Colonic mucosa (tissue), 4 donors: ENCODE data around the gene IFI27L2. TPM values are rescaled to one million over a fixed set of nuclear protein-coding genes. Genes with fewer than 3 reads are reported as not detected.

Experiments used
- DNase-seq: peaks from one replicate; pipeline ENCODE4 v3.0.0-alpha.2; 2020
- H3K27ac ChIP-seq: fragments of 200-600 bp; one replicate; pipeline ENCODE4 v1.8.0; 2021
- H3K27me3 ChIP-seq: fragments of 200-600 bp; one replicate; pipeline ENCODE4 v1.8.0; 2021
- H3K36me3 ChIP-seq: fragments of 200-600 bp; one replicate; pipeline ENCODE4 v1.8.0; 2021
- H3K4me1 ChIP-seq: fragments of 200-600 bp; one replicate; pipeline ENCODE4 v1.8.0; 2021; ENCODE audit warnings: mild to moderate bottlenecking
- H3K4me3 ChIP-seq: fragments of 200-600 bp; one replicate; pipeline ENCODE4 v1.8.0; 2021
- H3K9ac ChIP-seq, 2 donors: one replicate each; pipeline ENCODE4 v1.7.0; 2013; ENCODE audit warnings: control low read depth in 2 of 2, low read depth in 2 of 2, low read length in 2 of 2
- H3K9me3 ChIP-seq: fragments of 200-600 bp; one replicate; pipeline ENCODE4 v1.8.0; 2021
- intact Hi-C: fragments of 100-400 bp; cut with DNase I; formaldehyde crosslinking; loops from one replicate; pipeline ENCODE4 v1.14.1; 2022
- total RNA-seq, 2 donors: library from RNA; stranded (reverse); fragmentation: NEBNext Ultra II Directional in 1 of 2; extraction: Animal tissue kit (Norgen Biotek cat#: 25700) in 1 of 2; gene quantifications; one replicate each; pipeline ENCODE4 v1.2.1, GENCODE V29; 2021
- TF ChIP-seq, protein P1 (sequence below): fragments of 200-600 bp; IDR thresholded peaks from one replicate; pipeline ENCODE4 v1.8.0; 2022; ENCODE audit warnings: antibody characterized with exemption, mild to moderate bottlenecking
- donor health status: healthy.
- donor health status: DM: no; HTN: no; CAD: no.
- donor health status: DM: no; HTN: no; CAD: no.

The IFI27L2 gene
- total RNA-seq, 2 donors from 2014 or later: 27.6 to 51.4 TPM

DNA sequence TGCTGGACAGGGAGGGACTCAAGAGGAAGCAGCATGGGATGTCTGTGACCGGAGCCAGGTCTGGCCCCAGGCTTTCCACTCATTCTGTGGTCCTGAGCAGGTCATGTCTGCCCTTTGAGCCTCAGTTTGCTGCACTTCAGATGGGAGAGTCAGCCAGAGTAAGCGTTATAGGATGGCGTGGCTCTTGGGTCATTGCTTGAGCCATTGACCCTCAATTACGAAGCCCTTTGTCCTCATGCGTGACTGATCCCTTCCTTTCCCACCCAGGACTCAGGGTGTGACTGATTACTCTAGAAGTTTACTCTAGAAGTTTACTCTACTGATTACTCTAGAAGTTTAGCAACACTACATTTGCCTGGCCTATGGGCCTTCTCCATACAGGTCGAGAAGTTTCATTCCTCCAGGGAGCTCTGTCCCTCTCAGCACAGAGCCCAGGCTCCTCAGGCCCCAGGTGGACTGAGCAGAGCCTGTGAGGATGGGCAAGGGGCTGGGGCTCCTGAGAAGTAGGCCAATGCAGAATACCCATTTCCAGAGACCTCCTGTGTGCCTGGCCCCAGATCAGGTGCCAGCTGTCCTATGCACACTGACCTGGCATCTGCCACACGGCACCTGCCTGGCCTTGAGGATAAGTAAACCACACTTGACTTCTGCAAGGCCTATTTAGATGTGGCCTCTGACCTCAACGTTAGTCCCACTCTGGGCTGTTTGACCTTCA, 26.5 kb downstream of the IFI27L2 start:
- peak overlapping the region; percentile 62 for H3K27ac ChIP-seq
- no peaks in the 10 kb centered on the region for H3K36me3 ChIP-seq
- no peaks in the 10 kb centered on the region for H3K4me1 ChIP-seq
- no peaks in the 10 kb centered on the region for H3K27me3 ChIP-seq
- no peak overlapping the region for H3K4me3 ChIP-seq
- TF ChIP-seq, protein P1, sequence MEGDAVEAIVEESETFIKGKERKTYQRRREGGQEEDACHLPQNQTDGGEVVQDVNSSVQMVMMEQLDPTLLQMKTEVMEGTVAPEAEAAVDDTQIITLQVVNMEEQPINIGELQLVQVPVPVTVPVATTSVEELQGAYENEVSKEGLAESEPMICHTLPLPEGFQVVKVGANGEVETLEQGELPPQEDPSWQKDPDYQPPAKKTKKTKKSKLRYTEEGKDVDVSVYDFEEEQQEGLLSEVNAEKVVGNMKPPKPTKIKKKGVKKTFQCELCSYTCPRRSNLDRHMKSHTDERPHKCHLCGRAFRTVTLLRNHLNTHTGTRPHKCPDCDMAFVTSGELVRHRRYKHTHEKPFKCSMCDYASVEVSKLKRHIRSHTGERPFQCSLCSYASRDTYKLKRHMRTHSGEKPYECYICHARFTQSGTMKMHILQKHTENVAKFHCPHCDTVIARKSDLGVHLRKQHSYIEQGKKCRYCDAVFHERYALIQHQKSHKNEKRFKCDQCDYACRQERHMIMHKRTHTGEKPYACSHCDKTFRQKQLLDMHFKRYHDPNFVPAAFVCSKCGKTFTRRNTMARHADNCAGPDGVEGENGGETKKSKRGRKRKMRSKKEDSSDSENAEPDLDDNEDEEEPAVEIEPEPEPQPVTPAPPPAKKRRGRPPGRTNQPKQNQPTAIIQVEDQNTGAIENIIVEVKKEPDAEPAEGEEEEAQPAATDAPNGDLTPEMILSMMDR: no peak
- no peak overlapping the region for H3K9ac ChIP-seq
- intact Hi-C loops: no loop called here
- no peaks in the 10 kb centered on the region for H3K9me3 ChIP-seq
- peak; percentile 50 for DNase-seq

DNA sequence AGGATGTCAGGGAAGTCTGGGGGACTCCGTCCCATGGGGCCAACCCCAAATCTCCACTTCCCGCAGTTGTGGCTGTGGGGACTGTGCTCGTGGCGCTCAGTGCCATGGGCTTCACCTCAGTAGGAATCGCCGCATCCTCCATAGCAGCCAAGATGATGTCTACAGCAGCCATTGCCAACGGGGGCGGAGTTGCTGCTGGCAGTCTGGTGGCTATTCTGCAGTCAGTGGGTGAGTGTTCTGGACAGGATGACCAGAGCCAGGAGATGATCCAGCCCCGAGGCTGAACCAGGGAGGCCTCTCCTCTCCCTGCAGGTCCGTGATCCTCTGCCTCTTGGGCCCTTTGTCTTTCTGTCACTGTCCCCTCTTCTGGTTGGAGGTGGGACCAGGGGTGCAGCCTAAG, 27.7 kb downstream of the IFI27L2 start:
- Histone ChIP-seq H3K36me3 (no peaks in the 10 kb centered on the region), H3K9ac (no peak overlapping the region), H3K27ac (no peak overlapping the region), H3K4me1 (no peaks in the 10 kb centered on the region), H3K27me3 (no peaks in the 10 kb centered on the region), H3K9me3 (no peaks in the 10 kb centered on the region), H3K4me3 (no peak overlapping the region)
- DNase-seq: no peak
- TF ChIP-seq, protein P1: no peak
- intact Hi-C loops: no loop called here

DNA sequence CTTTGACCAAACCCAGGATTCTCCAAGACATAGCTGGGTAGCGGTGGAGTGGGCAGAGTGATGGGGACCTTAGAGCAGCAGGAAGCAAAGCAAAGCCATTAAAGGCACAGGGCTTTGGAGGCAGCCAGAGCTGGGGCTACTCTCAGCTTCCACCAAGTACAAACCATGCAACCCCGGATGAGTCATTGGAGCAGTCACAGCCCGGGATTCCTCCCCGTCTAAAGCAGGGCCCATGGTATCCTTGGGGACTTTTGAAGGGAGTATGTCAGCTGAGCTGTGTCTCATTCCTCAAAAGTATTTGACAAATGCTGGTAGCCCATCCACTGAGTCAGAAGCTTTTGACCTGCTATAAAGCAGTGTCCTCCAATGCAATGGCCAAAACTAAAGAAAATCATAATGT, 28.6 kb downstream of the IFI27L2 start:
- H3K4me3 ChIP-seq: no peak overlapping the region
- DNase-seq: no peak
- no peaks in the 10 kb centered on the region for H3K27me3 ChIP-seq
- H3K9me3 ChIP-seq: no peaks in the 10 kb centered on the region
- TF ChIP-seq, protein P1: no peak
- H3K9ac ChIP-seq: no peak overlapping the region
- intact Hi-C loops: no loop called here
- no peak overlapping the region for H3K27ac ChIP-seq
- H3K36me3 ChIP-seq: no peaks in the 10 kb centered on the region
- H3K4me1 ChIP-seq: no peaks in the 10 kb centered on the region

DNA sequence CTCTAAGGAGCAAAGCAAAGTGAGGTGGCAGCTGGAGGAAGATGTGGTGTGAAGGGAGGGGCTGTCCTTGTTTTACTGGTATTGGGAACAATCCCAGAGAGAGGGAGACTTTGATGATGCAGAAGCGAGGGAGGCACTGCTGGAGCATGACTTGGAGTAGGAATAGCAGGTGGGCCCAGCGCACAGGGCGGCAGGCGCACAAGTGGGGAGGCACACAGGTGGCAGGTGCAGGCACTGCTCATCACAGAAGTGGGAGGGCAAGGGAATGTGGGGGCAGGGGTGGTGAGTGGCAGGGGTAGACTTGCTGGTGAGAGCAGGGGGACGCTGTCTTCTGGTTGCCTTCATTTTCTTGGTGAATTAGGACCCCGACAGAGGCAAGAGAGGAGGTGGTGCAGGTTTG, 30.4 kb downstream of the IFI27L2 start:
- intact Hi-C loops: no loop called here
- Histone ChIP-seq H3K9me3 (no peaks in the 10 kb centered on the region), H3K27me3 (no peaks in the 10 kb centered on the region), H3K9ac (no peak overlapping the region), H3K27ac (no peak overlapping the region), H3K4me3 (no peak overlapping the region), H3K4me1 (no peaks in the 10 kb centered on the region), H3K36me3 (no peaks in the 10 kb centered on the region)
- TF ChIP-seq, protein P1: no peak
- no peak for DNase-seq

DNA sequence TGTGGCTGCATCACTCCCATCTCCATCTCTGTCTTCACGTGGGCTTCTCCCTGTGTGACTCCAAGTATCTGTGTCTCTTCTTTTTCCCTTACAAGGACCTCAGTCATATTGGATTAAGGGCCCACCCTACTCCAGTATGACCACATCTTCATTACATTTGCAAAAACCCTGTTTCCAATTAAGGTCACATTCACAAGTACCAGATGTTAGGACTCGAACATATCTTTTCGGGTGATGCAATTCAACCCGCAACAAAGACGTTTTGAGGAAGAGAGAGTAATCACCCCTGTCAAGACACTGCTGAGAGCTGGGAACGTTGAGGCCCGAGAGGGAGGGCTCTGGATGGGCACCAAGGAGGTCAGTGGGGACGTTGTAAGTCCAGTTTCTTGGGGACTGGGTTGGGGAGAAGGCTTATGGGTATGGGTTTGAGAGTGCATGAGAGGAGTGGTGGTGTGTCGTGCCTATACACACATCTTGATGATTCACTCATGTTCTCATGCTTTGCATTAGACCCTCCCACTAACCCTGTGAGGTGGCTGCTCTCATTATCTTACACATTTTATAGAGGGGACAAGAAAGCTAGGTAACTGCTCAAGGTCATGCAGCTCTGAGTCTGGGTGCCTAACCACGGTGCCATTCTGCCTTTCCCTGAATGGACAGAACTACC, 30.9 kb downstream of the IFI27L2 start:
- no peak overlapping the region for H3K9ac ChIP-seq
- no peaks in the 10 kb centered on the region for H3K36me3 ChIP-seq
- H3K4me1 ChIP-seq: no peaks in the 10 kb centered on the region
- no peaks in the 10 kb centered on the region for H3K9me3 ChIP-seq
- no peak overlapping the region for H3K4me3 ChIP-seq
- TF ChIP-seq, protein P1: no peak
- no peak overlapping the region for H3K27ac ChIP-seq
- DNase-seq: no peak
- H3K27me3 ChIP-seq: no peaks in the 10 kb centered on the region
- intact Hi-C loops: no loop called here
